GM18526 (cell line): ENCODE measurements around the gene USP40.

ENCODE experiments used
- POLR2A ChIP-seq: IDR thresholded peaks from 3 replicates; pipeline ENCODE4 v1.6.1; 2011; ENCODE audit not compliant: insufficient read length; ENCODE audit errors: extremely low read depth

The USP40 gene

DNA sequence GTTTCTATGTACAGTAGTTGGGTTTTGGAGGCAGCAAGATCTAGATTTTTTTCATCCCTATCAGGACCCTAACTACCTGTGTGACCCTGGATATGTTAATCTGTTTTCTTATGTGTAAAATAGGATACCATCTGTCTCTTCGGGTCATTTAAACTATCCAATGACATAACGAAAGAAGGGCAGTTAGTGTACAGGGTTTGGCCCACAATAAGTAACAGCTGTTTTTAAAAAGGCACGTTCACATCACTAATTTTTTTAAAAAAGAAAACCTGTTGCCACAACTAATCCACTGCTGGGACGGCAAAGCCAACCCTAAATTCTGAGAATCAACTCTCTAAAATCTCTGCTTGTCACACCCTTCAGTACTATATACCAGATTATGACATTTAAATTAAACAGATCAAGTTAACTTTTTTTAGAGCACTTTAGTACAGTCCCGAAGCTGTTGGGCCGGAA is 869 bp downstream of the USP40 start:
- TF ChIP-seq POLR2A, result no peak

- TF ChIP-seq POLR2A, result no peak
Measured at GRCh38 chr2:233563663-233564430, 2.7 kb downstream of the USP40 start.

- TF ChIP-seq POLR2A, result no peak
Measured at GRCh38 chr2:233556881-233557736, 9.5 kb downstream of the USP40 start.

GRCh38 chr2:233553366-233553765 is 13.2 kb downstream of the USP40 start:
- no peak for TF ChIP-seq POLR2A

GRCh38 chr2:233551491-233551890 is 15.1 kb downstream of the USP40 start:
- TF ChIP-seq POLR2A, result no peak

DNA sequence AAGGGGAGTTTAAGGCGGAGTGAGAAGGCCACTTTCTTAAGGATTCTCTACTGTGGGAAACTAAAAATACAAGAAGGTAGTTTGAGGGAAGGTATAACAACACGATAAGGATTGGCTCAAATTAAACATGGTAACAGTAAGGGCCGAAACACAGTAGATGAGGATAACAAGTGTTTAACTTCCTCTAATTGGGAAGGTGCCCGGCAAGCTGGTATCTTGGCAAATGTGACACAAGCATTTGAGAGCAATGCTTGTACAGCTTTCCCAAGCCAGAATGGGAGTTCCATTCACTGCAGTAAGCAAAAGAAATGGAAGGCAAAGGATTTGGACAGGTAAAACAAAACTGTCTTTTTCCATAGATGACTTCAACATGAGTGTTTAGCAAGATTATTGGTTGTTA is 19.8 kb downstream of the USP40 start:
- TF ChIP-seq POLR2A, result no peak

- TF ChIP-seq POLR2A, result no peak
Measured at GRCh38 chr2:233546101-233546500, 20.5 kb downstream of the USP40 start.

GRCh38 chr2:233544200-233544610 is 22.4 kb downstream of the USP40 start:
- no peak for TF ChIP-seq POLR2A

DNA sequence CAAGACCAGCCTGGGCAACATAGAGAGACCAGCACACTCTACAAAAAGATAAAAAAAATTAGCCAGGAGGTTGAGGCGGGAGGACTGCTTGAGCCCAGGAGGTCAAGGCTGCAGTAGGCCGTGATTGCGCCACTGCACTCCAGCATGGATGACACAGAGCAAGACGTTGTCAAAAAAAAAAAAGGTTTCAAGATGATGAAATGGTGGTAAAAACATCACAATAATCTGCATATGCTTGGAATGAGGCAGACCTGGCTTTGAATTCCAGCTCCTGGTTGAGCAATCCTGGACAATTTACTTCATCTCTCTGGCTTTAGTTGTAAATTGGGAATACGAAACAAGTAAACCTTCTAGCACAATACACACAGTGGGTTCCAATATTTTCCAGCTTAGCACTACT is 24.1 kb downstream of the USP40 start:
- no peak for TF ChIP-seq POLR2A

GRCh38 chr2:233538741-233539140 is 27.8 kb downstream of the USP40 start:
- TF ChIP-seq POLR2A, result no peak

DNA sequence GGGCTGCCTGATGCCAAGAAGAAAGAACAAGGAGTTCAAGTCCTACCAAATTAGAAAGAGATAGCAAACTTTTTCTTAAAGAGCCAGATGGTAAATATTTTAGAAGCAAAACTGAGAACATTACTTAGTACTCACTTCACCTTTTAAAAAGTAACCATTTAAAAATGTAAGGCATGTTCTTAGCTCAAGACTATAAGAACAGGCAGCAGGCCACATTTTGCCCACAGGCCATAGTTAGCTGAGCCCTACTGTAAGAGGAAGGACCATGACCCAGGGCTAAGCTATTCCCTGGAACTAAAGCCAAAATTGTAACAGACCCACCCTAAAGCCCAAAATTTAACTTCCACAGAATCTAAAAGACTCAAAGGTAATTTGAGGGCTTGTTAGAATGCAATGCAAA is 31.3 kb downstream of the USP40 start:
- no peak for TF ChIP-seq POLR2A

DNA sequence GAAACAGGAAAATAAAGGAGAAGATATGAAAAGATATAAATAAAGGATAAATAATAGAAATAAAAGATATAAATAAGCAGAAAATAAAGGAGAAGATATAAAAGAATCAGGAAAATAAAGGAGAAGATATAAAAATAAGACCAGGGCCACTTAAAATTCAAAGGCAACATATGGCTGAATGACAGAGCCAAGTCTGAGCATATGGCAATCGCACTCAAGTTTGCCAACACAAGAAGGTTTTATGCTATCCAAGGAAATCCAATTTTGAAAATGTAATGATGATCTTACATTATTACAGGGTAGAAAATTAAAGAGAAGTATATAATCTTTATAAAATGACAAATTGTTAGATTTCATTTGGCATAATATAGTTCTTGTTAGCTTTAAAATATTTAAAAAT is 33.6 kb downstream of the USP40 start:
- TF ChIP-seq POLR2A, result no peak

DNA sequence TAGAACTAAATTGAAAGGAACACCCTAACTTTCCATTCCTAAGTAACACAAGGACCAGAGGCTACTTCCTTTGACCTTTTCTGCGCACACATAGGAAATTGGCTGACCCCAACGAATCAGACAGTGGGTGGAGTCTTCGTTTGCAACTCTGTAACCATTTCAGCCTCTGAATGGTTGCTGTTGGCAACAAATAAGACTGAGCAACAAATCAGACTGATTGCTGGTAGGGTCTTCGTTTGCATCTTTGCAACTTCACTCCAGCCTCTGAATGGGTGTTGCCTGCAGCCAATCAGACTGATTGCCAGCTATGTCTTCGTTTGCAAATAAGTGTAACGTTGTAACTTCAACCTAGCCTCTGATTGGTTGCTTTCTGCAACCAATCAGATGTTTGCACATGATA is 34.6 kb downstream of the USP40 start:
- TF ChIP-seq POLR2A, result no peak

DNA sequence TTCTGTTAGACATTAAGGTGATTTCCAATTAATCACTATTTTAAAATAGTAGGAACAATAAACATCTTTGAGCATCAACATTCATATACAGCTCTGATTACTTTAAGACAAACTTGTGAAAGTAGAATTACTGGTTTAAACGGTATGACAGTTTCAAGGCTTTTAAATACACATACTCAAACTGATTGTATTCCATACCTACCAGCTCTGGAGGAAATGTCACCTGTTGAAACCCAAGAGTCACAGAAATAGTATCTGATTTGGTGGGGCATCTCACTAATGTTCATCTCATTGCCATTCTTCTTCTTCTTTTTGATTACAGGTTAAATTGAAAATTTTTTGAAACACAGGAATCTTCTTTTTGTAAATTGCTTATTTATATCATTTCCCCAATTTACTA is 36.2 kb downstream of the USP40 start:
- TF ChIP-seq POLR2A, result no peak

GRCh38 chr2:233528182-233528581 is 38.4 kb downstream of the USP40 start:
- TF ChIP-seq POLR2A, result no peak

DNA sequence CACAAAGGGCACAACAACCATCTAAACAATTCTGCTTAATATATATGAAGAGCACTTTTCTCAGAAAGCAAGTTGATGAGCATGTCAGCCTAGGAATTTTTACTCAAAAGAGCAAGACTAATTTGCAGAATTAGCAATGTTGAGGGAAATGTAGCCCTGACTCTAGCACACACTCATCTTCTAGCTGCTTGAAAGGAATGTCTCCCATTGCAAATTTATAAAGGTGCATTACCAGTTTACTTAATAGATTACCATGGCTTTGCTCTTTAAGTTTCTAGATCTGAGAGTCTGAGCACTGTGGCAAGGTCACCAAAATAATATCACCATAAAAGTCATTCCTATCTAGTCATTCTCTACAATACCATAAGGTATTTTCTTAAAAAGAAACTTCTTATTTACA is 40.8 kb downstream of the USP40 start:
- TF ChIP-seq POLR2A, result no peak
